A673 (cell line): ENCODE data around the gene DNAJC1. TPM values are rescaled to one million over a fixed set of nuclear protein-coding genes. Genes with fewer than 3 reads are reported as not detected.

Experiments used
- BruUV-seq: library from RNA; stranded (reverse); fragments of 400-500 nt; replicated peaks from 2 replicates; lab custom pipeline; 2021; lab: Mats Ljungman, UMichigan
- CTCF ChIA-PET: fragments of 300-600 bp; sonication (Branson Sonifier 250); formaldehyde crosslinking; loops from one replicate; lab custom pipeline; 2022; ENCODE audit warnings: antibody characterized with exemption; lab: Charles Lee
- POLR2A ChIA-PET: fragments of 300-600 bp; sonication (Branson Sonifier 250); formaldehyde crosslinking; loops from one replicate; lab custom pipeline; 2022; ENCODE audit warnings: antibody characterized with exemption; ENCODE audit not compliant: low non-redundant PET; lab: Charles Lee
- DNase-seq: peaks from one replicate; pipeline ENCODE4 v3.0.0-alpha.2; 2015; ENCODE audit warnings: low spot score
- H3K27ac ChIP-seq: fragments of 200-600 bp; sonication (generic); 2 replicates; pipeline ENCODE4 v1.5.1; 2016; ENCODE audit warnings: mixed run types, low read depth, mild to moderate bottlenecking, mixed read lengths, antibody characterized with exemption, low read length; ENCODE audit not compliant: poor library complexity, severe bottlenecking
- H3K27me3 ChIP-seq: fragments of 200-600 bp; sonication (generic); replicated peaks from 2 replicates; pipeline ENCODE4 v1.6.1; 2017; ENCODE audit warnings: mixed run types, low read depth, mild to moderate bottlenecking, mixed read lengths, antibody characterized with exemption, low read length; ENCODE audit not compliant: insufficient read depth, poor library complexity
- H3K36me3 ChIP-seq: fragments of 200-600 bp; sonication (generic); 2 replicates; pipeline ENCODE4 v1.6.1; 2016; ENCODE audit warnings: mixed run types, mild to moderate bottlenecking, mixed read lengths, antibody characterized with exemption, low read length; ENCODE audit not compliant: insufficient read depth, poor library complexity, severe bottlenecking
- H3K4me1 ChIP-seq: fragments of 200-600 bp; sonication (generic); 2 replicates; pipeline ENCODE4 v1.6.1; 2017; ENCODE audit warnings: mixed run types, mild to moderate bottlenecking, mixed read lengths, antibody characterized with exemption, low read length; ENCODE audit not compliant: insufficient read depth, poor library complexity, severe bottlenecking
- H3K4me3 ChIP-seq: fragments of 200-600 bp; sonication (generic); 2 replicates; pipeline ENCODE4 v1.5.1; 2016; ENCODE audit warnings: low read depth, mixed run types, mild to moderate bottlenecking, mixed read lengths, low read length; ENCODE audit not compliant: poor library complexity, severe bottlenecking
- H3K9me3 ChIP-seq: fragments of 200-600 bp; sonication (generic); 2 replicates; pipeline ENCODE4 v1.6.1; 2016; ENCODE audit warnings: mixed run types, low read depth, mild to moderate bottlenecking, mixed read lengths, antibody characterized with exemption, low read length; ENCODE audit not compliant: poor library complexity, severe bottlenecking
- EZH2 ChIP-seq: fragments of 200-600 bp; sonication (generic); IDR thresholded peaks from 2 replicates; pipeline ENCODE4 v1.6.1; 2017; ENCODE audit warnings: borderline replicate concordance, low read depth, mild to moderate bottlenecking, mixed read lengths, antibody characterized with exemption, low read length; ENCODE audit not compliant: poor library complexity, severe bottlenecking
- intact Hi-C: fragments of 100-400 bp; cut with micrococcal nuclease; formaldehyde crosslinking; loops from one replicate; pipeline ENCODE4 v1.10.0; 2022; ENCODE audit not compliant: unreplicated experiment
- total RNA-seq: library from RNA; stranded (reverse); gene quantifications from 2 replicates; pipeline ENCODE4 v1.2.3, GENCODE V29; 2021
- TF ChIP-seq, protein P1 (sequence below): fragments of 300-800, 200-600 bp; sonication (generic); conservative IDR thresholded peaks from 2 replicates; pipeline ENCODE4 v1.5.1; 2017; ENCODE audit warnings: low read depth, mild to moderate bottlenecking, antibody characterized with exemption, low read length, moderate library complexity, mixed read lengths

Gene DNAJC1
- total RNA-seq, 1 experiment from 2014 or later: 21.2 TPM

DNA sequence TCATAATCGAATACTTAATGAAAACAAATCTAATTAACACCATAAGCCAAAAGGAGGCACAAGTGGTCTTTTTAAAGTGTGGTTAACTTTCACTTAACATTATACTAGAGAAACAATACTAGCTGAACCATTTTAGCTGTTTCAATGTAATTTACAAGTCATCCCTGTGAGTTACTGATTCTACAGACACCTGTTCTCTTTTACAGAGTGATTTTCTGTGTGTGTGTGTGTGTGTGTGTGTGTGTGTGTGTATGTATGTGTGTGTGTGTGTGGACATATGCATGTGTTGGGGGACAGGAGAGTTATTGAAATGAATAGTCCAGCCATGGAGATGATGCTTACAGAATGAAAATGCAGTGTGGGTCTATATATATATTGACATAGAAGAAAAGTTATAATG, 200.2 kb downstream of the DNAJC1 start:
- ChIA-PET POLR2A (interaction anchor here (0.6 kb wide), 1 partner anchor 285 kb away, joined by 10 read pairs; no protein-coding TSS in a partner anchor), CTCF (no interaction called here)
- no peak overlapping the region for H3K27ac ChIP-seq

DNA sequence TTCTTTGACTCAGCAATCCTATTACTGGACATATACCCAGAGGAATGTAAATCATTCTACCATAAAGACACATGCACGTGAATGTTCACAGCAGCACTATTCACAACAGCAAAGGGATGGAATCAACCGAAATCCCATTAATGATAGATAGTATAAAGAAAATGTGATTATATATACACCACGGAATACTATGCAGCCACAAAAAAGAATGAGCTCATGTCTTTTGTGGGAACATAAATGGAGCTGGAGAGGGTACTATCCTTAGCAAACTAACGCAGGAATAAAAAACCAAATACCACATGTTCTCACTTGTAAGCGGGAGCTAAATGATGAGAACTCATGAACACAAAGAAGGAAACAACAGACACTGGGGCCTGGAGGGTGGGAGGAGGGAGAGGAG, 201.9 kb downstream of the DNAJC1 start:
- no peak for DNase-seq
- TF ChIP-seq, protein P1, sequence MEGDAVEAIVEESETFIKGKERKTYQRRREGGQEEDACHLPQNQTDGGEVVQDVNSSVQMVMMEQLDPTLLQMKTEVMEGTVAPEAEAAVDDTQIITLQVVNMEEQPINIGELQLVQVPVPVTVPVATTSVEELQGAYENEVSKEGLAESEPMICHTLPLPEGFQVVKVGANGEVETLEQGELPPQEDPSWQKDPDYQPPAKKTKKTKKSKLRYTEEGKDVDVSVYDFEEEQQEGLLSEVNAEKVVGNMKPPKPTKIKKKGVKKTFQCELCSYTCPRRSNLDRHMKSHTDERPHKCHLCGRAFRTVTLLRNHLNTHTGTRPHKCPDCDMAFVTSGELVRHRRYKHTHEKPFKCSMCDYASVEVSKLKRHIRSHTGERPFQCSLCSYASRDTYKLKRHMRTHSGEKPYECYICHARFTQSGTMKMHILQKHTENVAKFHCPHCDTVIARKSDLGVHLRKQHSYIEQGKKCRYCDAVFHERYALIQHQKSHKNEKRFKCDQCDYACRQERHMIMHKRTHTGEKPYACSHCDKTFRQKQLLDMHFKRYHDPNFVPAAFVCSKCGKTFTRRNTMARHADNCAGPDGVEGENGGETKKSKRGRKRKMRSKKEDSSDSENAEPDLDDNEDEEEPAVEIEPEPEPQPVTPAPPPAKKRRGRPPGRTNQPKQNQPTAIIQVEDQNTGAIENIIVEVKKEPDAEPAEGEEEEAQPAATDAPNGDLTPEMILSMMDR: no peak
- no peak for TF ChIP-seq EZH2
- intact Hi-C loops: no loop called here
- Histone ChIP-seq H3K27ac (no peak overlapping the region), H3K4me1 (no peaks in the 10 kb centered on the region), H3K9me3 (no peaks in the 10 kb centered on the region), H3K27me3 (no peaks in the 10 kb centered on the region), H3K36me3 (no peaks in the 10 kb centered on the region), H3K4me3 (no peak overlapping the region)
- ChIA-PET POLR2A (no interaction called here), CTCF (interaction anchor here (0.6 kb wide), 1 partner anchor 8 kb away, joined by 3 read pairs; no protein-coding TSS in a partner anchor)
- no TSS peak for BruUV-seq

More for the DNA sequence above, 200.2 kb downstream of the DNAJC1 start:
- Histone ChIP-seq H3K4me1 (peaks cover 8% of the 10 kb centered on the region), H3K9me3 (no peaks in the 10 kb centered on the region), H3K27me3 (no peaks in the 10 kb centered on the region), H3K4me3 (no peak overlapping the region), H3K36me3 (no peaks in the 10 kb centered on the region)
- no TSS peak for BruUV-seq
- intact Hi-C loops: no loop called here
- no peak for DNase-seq
- TF ChIP-seq, protein P1: no peak
- no peak for TF ChIP-seq EZH2

DNA sequence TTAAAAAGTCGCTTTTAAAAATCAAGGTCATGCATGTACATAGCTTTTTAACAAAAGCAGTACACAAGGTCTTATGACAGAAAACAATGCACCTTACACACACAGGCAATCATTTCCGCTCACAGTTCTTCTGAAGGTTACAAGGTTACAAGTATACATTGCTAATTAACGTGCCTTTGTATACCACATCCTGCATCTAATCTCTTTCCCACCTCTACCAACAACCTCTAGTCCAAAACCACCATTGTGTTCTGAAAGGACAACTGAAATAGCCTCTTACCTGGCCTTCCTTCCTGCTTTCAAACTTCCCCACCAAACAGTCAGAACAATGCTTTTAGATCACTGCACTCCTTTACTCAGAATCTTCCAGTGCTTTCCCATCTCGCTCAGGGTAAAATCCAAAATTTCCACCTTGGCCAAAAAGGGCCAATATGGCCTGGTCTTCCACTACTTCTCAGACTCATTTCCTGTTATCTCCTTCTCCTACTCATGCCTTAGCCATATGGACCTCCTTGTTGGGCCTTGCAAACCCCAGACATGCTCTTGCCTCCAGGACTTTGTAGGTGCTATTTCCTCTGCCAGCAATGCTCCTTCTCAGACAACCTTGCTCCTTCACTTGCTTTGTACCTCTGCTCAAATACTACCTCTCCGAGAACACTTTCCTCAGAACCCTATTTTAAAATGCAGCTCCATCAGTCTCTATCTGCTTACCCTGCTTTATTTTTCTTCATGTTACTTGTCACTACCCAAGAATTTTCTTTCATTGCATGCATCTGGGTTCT, 205.4 kb downstream of the DNAJC1 start:
- TF ChIP-seq, protein P1: no peak
- TF ChIP-seq EZH2: no peak
- Histone ChIP-seq H3K27me3 (no peaks in the 10 kb centered on the region), H3K9me3 (no peaks in the 10 kb centered on the region), H3K36me3 (no peaks in the 10 kb centered on the region), H3K4me3 (no peak overlapping the region), H3K27ac (no peak overlapping the region), H3K4me1 (no peaks in the 10 kb centered on the region)
- BruUV-seq: no TSS peak
- POLR2A ChIA-PET: no interaction called here
- no peak for DNase-seq
- intact Hi-C loops: no loop called here
- CTCF ChIA-PET: no interaction called here
